ENCODE results near the gene TAS2R38. TPM values are rescaled to one million over a fixed set of nuclear protein-coding genes. Genes with fewer than 3 reads are reported as not detected.

Gene TAS2R38
- total RNA-seq: not detected in 2 replicates

GRCh38 chr7:141973673-141974072 is at the start of gene TAS2R38:
TSS of gene TAS2R38 (minus strand) at chr7:141973773. CDS start at chr7:141973689, 84 bp downstream.

DNA sequence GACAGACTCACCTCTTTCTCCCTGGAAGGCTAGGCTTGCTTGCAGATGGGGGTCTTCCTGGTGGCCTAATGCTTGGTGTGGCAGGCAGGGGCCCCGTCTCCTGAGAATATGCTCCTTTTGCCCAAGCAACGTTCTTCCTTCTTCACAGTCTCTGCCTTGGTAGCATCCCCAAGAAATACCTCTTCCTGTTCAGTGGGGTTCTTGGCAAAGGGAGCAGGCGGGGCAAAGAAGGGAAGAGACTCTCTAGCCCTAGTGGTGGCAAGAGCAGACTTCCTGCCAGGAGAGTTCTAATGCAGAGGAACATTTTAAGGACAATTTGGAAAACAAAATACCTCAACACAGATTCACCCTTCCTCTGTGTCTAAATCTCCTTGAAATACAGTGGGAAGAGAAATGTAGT is 26.8 kb downstream of the TAS2R38 start, which contains the start of gene CLEC5A:
Gene CLEC5A (minus strand): TSS at position 179 of the 400 bp plus-strand sequence. CDS start 682 bp downstream, outside the sequence.

Other genes with a start within 250 kb of the TAS2R38 start
- 113 and 169 TPM in 2 replicates for gene SSBP1, start 235.4 kb downstream of the TAS2R38 start, total RNA-seq
- gene TAS2R3, start 209.7 kb downstream of the TAS2R38 start, total RNA-seq: 0.54 and 0.69 TPM in 2 replicates
- gene TAS2R4, start 197.1 kb downstream of the TAS2R38 start, total RNA-seq: 0.12 and 0.29 TPM in 2 replicates
- 0.44 and 1.3 TPM in 2 replicates for gene TAS2R5, start 183.6 kb downstream of the TAS2R38 start, total RNA-seq
- not detected in 2 replicates for gene PRSS37, start 132.3 kb downstream of the TAS2R38 start, total RNA-seq
- gene OR9A4, start 57.4 kb downstream of the TAS2R38 start, total RNA-seq: not detected in 2 replicates
- not detected in 2 replicates for gene CLEC5A, start 26.8 kb downstream of the TAS2R38 start, total RNA-seq
- gene MGAM, start 22.1 kb upstream of the TAS2R38 start, total RNA-seq: not detected in 2 replicates
- not detected in 2 replicates for gene MGAM2, start 137.9 kb upstream of the TAS2R38 start, total RNA-seq

Data from cardiac ventricle fibroblast (primary cell).